H9 (cell line): ENCODE data around the gene EIF3K. TPM values are rescaled to one million over a fixed set of nuclear protein-coding genes. Genes with fewer than 3 reads are reported as not detected.

Experiments
- DNase-seq: peaks from one replicate; pipeline ENCODE4 v3.0.0-alpha.2; 2017
- H2AFZ ChIP-seq: one replicate; pipeline ENCODE4 v1.6.1; 2013; ENCODE audit warnings: mild to moderate bottlenecking, low read length, control low read depth, moderate library complexity
- H2AK5ac ChIP-seq: 2 replicates; pipeline ENCODE4 v1.6.1; 2013; ENCODE audit warnings: low read length, control low read depth, mixed read lengths; ENCODE audit not compliant: insufficient read length
- H2BK120ac ChIP-seq: one replicate; pipeline ENCODE4 v1.6.1; 2013; ENCODE audit warnings: low read depth, mild to moderate bottlenecking, low read length, control low read depth, inconsistent platforms; ENCODE audit not compliant: poor library complexity, severe bottlenecking
- H2BK12ac ChIP-seq: 2 replicates; pipeline ENCODE4 v1.6.1; 2013; ENCODE audit warnings: low read length, control low read depth, mixed read lengths, low read depth; ENCODE audit not compliant: insufficient read length
- H2BK15ac ChIP-seq: 2 replicates; pipeline ENCODE4 v1.6.1; 2013; ENCODE audit warnings: low read depth, low read length, control low read depth
- H2BK20ac ChIP-seq: one replicate; pipeline ENCODE4 v1.6.1; 2013; ENCODE audit warnings: low read depth, mild to moderate bottlenecking, low read length, control low read depth, inconsistent platforms; ENCODE audit not compliant: poor library complexity, severe bottlenecking
- H2BK5ac ChIP-seq: 2 replicates; pipeline ENCODE4 v1.6.1; 2013; ENCODE audit warnings: low read length, control low read depth, mixed read lengths; ENCODE audit not compliant: insufficient read length
- H3K14ac ChIP-seq: 2 replicates; pipeline ENCODE4 v1.6.1; 2013; ENCODE audit warnings: low read length, control low read depth; ENCODE audit not compliant: insufficient read depth
- H3K18ac ChIP-seq: 2 replicates; pipeline ENCODE4 v1.6.1; 2013; ENCODE audit warnings: low read depth, mild to moderate bottlenecking, mixed read lengths, low read length, control low read depth; ENCODE audit not compliant: insufficient read length
- H3K23ac ChIP-seq: 2 replicates; pipeline ENCODE4 v1.6.1; 2013; ENCODE audit warnings: low read length, control low read depth, mixed read lengths, low read depth; ENCODE audit not compliant: insufficient read length
- H3K23me2 ChIP-seq: 2 replicates; pipeline ENCODE4 v1.6.1; 2013; ENCODE audit warnings: low read depth, mild to moderate bottlenecking, mixed read lengths, low read length, control low read depth; ENCODE audit not compliant: insufficient read length, poor library complexity, severe bottlenecking
- H3K27ac ChIP-seq: 2 replicates; pipeline ENCODE4 v1.5.1; 2013; ENCODE audit warnings: low read length, control low read depth, mixed read lengths, low read depth; ENCODE audit not compliant: insufficient read length
- H3K27me3 ChIP-seq: 2 replicates; pipeline ENCODE4 v1.6.1; 2013; ENCODE audit warnings: low read length, control low read depth, inconsistent platforms; ENCODE audit not compliant: insufficient read depth
- H3K4ac ChIP-seq: 2 replicates; pipeline ENCODE4 v1.6.1; 2013; ENCODE audit warnings: low read depth, mild to moderate bottlenecking, control low read depth, inconsistent platforms, low read length, moderate library complexity
- H3K4me1 ChIP-seq: 2 replicates; pipeline ENCODE4 v1.6.1; 2013; ENCODE audit warnings: low read length, control low read depth, inconsistent platforms; ENCODE audit not compliant: insufficient read depth
- H3K4me2 ChIP-seq: 2 replicates; pipeline ENCODE4 v1.6.1; 2013; ENCODE audit warnings: low read length, control low read depth, mixed read lengths; ENCODE audit not compliant: insufficient read length, insufficient read depth
- H3K56ac ChIP-seq: 2 replicates; pipeline ENCODE4 v1.6.1; 2013; ENCODE audit warnings: low read depth, mild to moderate bottlenecking, mixed read lengths, low read length, control low read depth; ENCODE audit not compliant: insufficient read length
- H3K79me1 ChIP-seq: 2 replicates; pipeline ENCODE4 v1.6.1; 2013; ENCODE audit warnings: low read depth, mild to moderate bottlenecking, moderate library complexity, low read length, control low read depth, inconsistent platforms; ENCODE audit not compliant: insufficient read depth, poor library complexity, severe bottlenecking
- H3K79me2 ChIP-seq: 2 replicates; pipeline ENCODE4 v1.6.1; 2013; ENCODE audit warnings: low read length, control low read depth, inconsistent platforms; ENCODE audit not compliant: insufficient read depth
- H3K9ac ChIP-seq: 2 replicates; pipeline ENCODE4 v1.6.1; 2013; ENCODE audit warnings: low read length, control low read depth, mixed read lengths; ENCODE audit not compliant: insufficient read length; ENCODE audit errors: extremely low read depth
- H3K9me3 ChIP-seq: one replicate; pipeline ENCODE4 v1.6.1; 2013; ENCODE audit warnings: low read depth, low read length, inconsistent platforms; ENCODE audit not compliant: control insufficient read depth
- H3T11ph ChIP-seq: one replicate; pipeline ENCODE4 v1.6.1; 2013; ENCODE audit warnings: mild to moderate bottlenecking, low read length, control low read depth, inconsistent platforms
- H4K20me1 ChIP-seq: one replicate; pipeline ENCODE4 v1.6.1; 2013; ENCODE audit not compliant: control insufficient read depth, insufficient read length, insufficient read depth
- H4K5ac ChIP-seq: 2 replicates; pipeline ENCODE4 v1.6.1; 2013; ENCODE audit warnings: low read depth, mild to moderate bottlenecking, mixed read lengths, low read length, control low read depth; ENCODE audit not compliant: insufficient read length
- H4K8ac ChIP-seq: replicated peaks from 2 replicates; pipeline ENCODE4 v1.6.1; 2013; ENCODE audit warnings: low read length, control low read depth, mixed read lengths, low read depth; ENCODE audit not compliant: insufficient read length
- H4K91ac ChIP-seq: 2 replicates; pipeline ENCODE4 v1.6.1; 2013; ENCODE audit warnings: low read depth, mild to moderate bottlenecking, moderate library complexity, mixed read lengths, low read length, control low read depth; ENCODE audit not compliant: insufficient read length
- H3K27ac Mint-ChIP-seq, 3 experiments: 2 replicates in 2 of 3; 3 replicates in 1 of 3; pipeline ENCODE4 v1.8.0; 2020 to 2021; ENCODE audit warnings: mixed read lengths in 3 of 3, mild to moderate bottlenecking in 1 of 3, moderate library complexity in 1 of 3
- H3K27me3 Mint-ChIP-seq: 2 replicates; pipeline ENCODE4 v1.8.0; 2021; ENCODE audit warnings: low read depth, mild to moderate bottlenecking, moderate library complexity, mixed read lengths
- H3K36me3 Mint-ChIP-seq, 3 experiments: 2 replicates in 2 of 3; 3 replicates in 1 of 3; pipeline ENCODE4 v1.8.0; 2020 to 2021; ENCODE audit warnings: low read depth in 3 of 3, mixed read lengths in 3 of 3; ENCODE audit not compliant: insufficient read depth in 1 of 3
- H3K4me1 Mint-ChIP-seq, 2 experiments: 2 replicates each; pipeline ENCODE4 v1.8.0; 2020; ENCODE audit warnings: mixed read lengths in 2 of 2
- H3K4me3 Mint-ChIP-seq, 2 experiments: 2 replicates in 1 of 2; 3 replicates in 1 of 2; pipeline ENCODE4 v1.8.0; 2020 to 2021; ENCODE audit warnings: mild to moderate bottlenecking in 2 of 2, mixed read lengths in 2 of 2, moderate library complexity in 1 of 2
- H3K9me3 Mint-ChIP-seq, 2 experiments: 2 replicates in 1 of 2; 3 replicates in 1 of 2; pipeline ENCODE4 v1.8.0; 2020; ENCODE audit warnings: mild to moderate bottlenecking in 2 of 2, mixed read lengths in 2 of 2, moderate library complexity in 1 of 2
- CTCF ChIP-seq: fragments of 200-600 bp; sonication (generic); conservative IDR thresholded peaks from 3 replicates; pipeline ENCODE4 v1.8.0; 2021; ENCODE audit warnings: antibody characterized with exemption, mild to moderate bottlenecking
- WGBS: extraction: QIAGEN DNeasy Blood & Tissue Kit; methylation state at CpG from one replicate; pipeline ENCODE4 v1.1.7; 2013; ENCODE audit warnings: missing lambda C conversion rate, low lambda C conversion rate, mixed read lengths; ENCODE audit not compliant: insufficient read length; ENCODE audit errors: extremely low coverage; 5-methylcytosine and 5-hydroxymethylcytosine counted together
- total RNA-seq: library from RNA; stranded (reverse); gene quantifications from 2 replicates; pipeline ENCODE4 v1.2.1, GENCODE V29; 2021

EIF3K gene
- total RNA-seq, 1 experiment from 2014 or later, result 345 TPM

- Histone ChIP-seq H4K8ac (no peak overlapping the region), H4K20me1 (no peaks in the 10 kb centered on the region), H2BK5ac (no peak overlapping the region), H4K5ac (no peak overlapping the region), H2BK20ac (no peak overlapping the region), H2BK12ac (no peak overlapping the region), H3K4me1 (no peaks in the 10 kb centered on the region), H3K14ac (no peak overlapping the region), H3K56ac (no peak overlapping the region), H3K18ac (no peak overlapping the region), H3K4ac (no peak overlapping the region), H3K23me2 (no peaks in the 10 kb centered on the region), H3K4me2 (no peak overlapping the region), H2BK120ac (no peak overlapping the region), H2AK5ac (no peak overlapping the region), H3K79me2 (no peaks in the 10 kb centered on the region), H3K27me3 (no peaks in the 10 kb centered on the region), H3K23ac (no peak overlapping the region), H3T11ph (no peak overlapping the region), H3K27ac (no peak overlapping the region), H4K91ac (no peak overlapping the region), H3K9me3 (no peaks in the 10 kb centered on the region), H2BK15ac (no peak overlapping the region), H3K9ac (no peak overlapping the region), H3K79me1 (no peaks in the 10 kb centered on the region), H2AFZ (no peak overlapping the region)
- Mint-ChIP-seq H3K4me3 (no peak overlapping the region), H3K4me1 (peaks cover 20 to 23% of the 10 kb centered on the region in 2 experiments), H3K27ac (peak overlapping the region; percentile 89 to 98 (median 97); a peak in 4 of 7 replicates), H3K9me3 (no peaks in the 10 kb centered on the region), H3K36me3 (peaks cover 25 to 59% (median 59%) of the 10 kb centered on the region in 3 experiments), H3K27me3 (peaks cover 2% of the 10 kb centered on the region; the same call in 1 of the 2 replicates)
- DNase-seq, result peak; percentile 81
- WGBS, result no CpG with 5 or more reads among the region's 17 CpGs
- peak; percentile 98 for TF ChIP-seq CTCF
Observed at GRCh38 chr19:38634757-38635482, 15.9 kb downstream of the EIF3K start.
